OCI-LY7 (cell line): Measurements from ENCODE around the gene FBXW7. TPM values are rescaled to one million over a fixed set of nuclear protein-coding genes. Genes with fewer than 3 reads are reported as not detected.

Experiments used
- BruUV-seq: library from RNA; stranded (reverse); fragments of 400-500 nt; replicated peaks from 2 replicates; lab custom pipeline; 2021; lab: Mats Ljungman, UMichigan
- CTCF ChIA-PET: fragments of 300-600 bp; sonication (Branson Sonifier 250); formaldehyde crosslinking; loops from one replicate; lab custom pipeline; 2022; ENCODE audit warnings: antibody characterized with exemption; ENCODE audit not compliant: unreplicated experiment; lab: Charles Lee
- POLR2A ChIA-PET: fragments of 300-600 bp; sonication (Branson Sonifier 250); formaldehyde crosslinking; loops from one replicate; lab custom pipeline; 2022; ENCODE audit warnings: antibody characterized with exemption; lab: Charles Lee
- DNase-seq: peaks from one replicate; pipeline ENCODE4 v3.0.0-alpha.2; 2015; ENCODE audit warnings: low spot score
- H2AFZ ChIP-seq: fragments of 200-600 bp; sonication (generic), shearing (Covaris generic); 2 replicates; pipeline ENCODE4 v1.6.1; 2014; ENCODE audit warnings: mild to moderate bottlenecking, antibody characterized with exemption, low read length, moderate library complexity
- H3K27ac ChIP-seq: fragments of 200-600 bp; sonication (generic); 2 replicates; pipeline ENCODE4 v1.5.1; 2014; ENCODE audit warnings: mixed run types, low read depth, mild to moderate bottlenecking, moderate library complexity, low read length, inconsistent platforms; ENCODE audit not compliant: poor library complexity, severe bottlenecking
- H3K36me3 ChIP-seq: fragments of 200-600 bp; sonication (generic); 2 replicates; pipeline ENCODE4 v1.6.1; 2014; ENCODE audit warnings: mild to moderate bottlenecking, antibody characterized with exemption, low read length, moderate library complexity, mixed read lengths; ENCODE audit not compliant: insufficient read depth
- H3K4me1 ChIP-seq: fragments of 200-600 bp; sonication (generic); 2 replicates; pipeline ENCODE4 v1.5.1; 2014; ENCODE audit warnings: mild to moderate bottlenecking, low read length; ENCODE audit not compliant: insufficient read depth, poor library complexity, severe bottlenecking
- H3K4me2 ChIP-seq: fragments of 200-600 bp; sonication (generic); 2 replicates; pipeline ENCODE4 v1.6.1; 2014; ENCODE audit warnings: mild to moderate bottlenecking, low read length
- H3K4me3 ChIP-seq: fragments of 200-600 bp; sonication (generic); 2 replicates; pipeline ENCODE4 v1.5.1; 2014; ENCODE audit warnings: mild to moderate bottlenecking, low read depth, low read length; ENCODE audit not compliant: poor library complexity, severe bottlenecking
- H3K79me2 ChIP-seq: fragments of 200-600 bp; sonication (generic); 2 replicates; pipeline ENCODE4 v1.6.1; 2016; ENCODE audit warnings: low read depth, mild to moderate bottlenecking, low read length, moderate library complexity, mixed read lengths; ENCODE audit not compliant: insufficient read depth
- H3K9me2 ChIP-seq: fragments of 200-600 bp; sonication (generic); 2 replicates; pipeline ENCODE4 v1.6.1; 2016; ENCODE audit warnings: mild to moderate bottlenecking, low read length, mixed read lengths; ENCODE audit not compliant: insufficient read depth
- H3K9me3 ChIP-seq: fragments of 200-600 bp; sonication (generic); 2 replicates; pipeline ENCODE4 v1.6.1; 2014; ENCODE audit warnings: mild to moderate bottlenecking, mixed run types, low read length, mixed read lengths
- H4K20me1 ChIP-seq: fragments of 200-600 bp; sonication (generic); 2 replicates; pipeline ENCODE4 v1.6.1; 2014; ENCODE audit warnings: mild to moderate bottlenecking, antibody characterized with exemption, low read length, moderate library complexity, mixed read lengths; ENCODE audit not compliant: insufficient read depth
- EZH2phosphoT487 ChIP-seq: fragments of 200-600 bp; sonication (generic); IDR thresholded peaks from 2 replicates; pipeline ENCODE4 v1.6.1; 2018; ENCODE audit warnings: low read depth, borderline replicate concordance, mild to moderate bottlenecking, mixed run types, antibody characterized with exemption, low read length, moderate library complexity, mixed read lengths
- intact Hi-C: fragments of 100-400 bp; cut with micrococcal nuclease; formaldehyde crosslinking; loops from one replicate; pipeline ENCODE4 v1.10.0; 2022; ENCODE audit not compliant: unreplicated experiment
- total RNA-seq, 2 experiments: library from RNA; depleted of rRNA in 1 of 2; stranded (reverse); fragments of >200 nt in 1 of 2; shearing (Covaris generic) in 1 of 2; gene quantifications; 2 replicates each; pipeline ENCODE4 v1.2.3, GENCODE V29; 2014 to 2022
- TF ChIP-seq, protein P1 (sequence below): fragments of 200-600 bp; sonication (generic); conservative IDR thresholded peaks from 2 replicates; pipeline ENCODE4 v1.5.1; 2014; ENCODE audit warnings: mild to moderate bottlenecking, antibody characterized with exemption, low read length, moderate library complexity, mixed read lengths

FBXW7 gene
- total RNA-seq, 2 experiments from 2014 or later: 58.8 to 102 TPM

GRCh38 chr4:152331042-152331441, 204.8 kb downstream of the FBXW7 start:
- intact Hi-C loops: no loop called here
- H3K36me3 ChIP-seq: peaks cover 52% of the 10 kb centered on the region
- TF ChIP-seq EZH2phosphoT487: no peak
- TF ChIP-seq, protein P1, sequence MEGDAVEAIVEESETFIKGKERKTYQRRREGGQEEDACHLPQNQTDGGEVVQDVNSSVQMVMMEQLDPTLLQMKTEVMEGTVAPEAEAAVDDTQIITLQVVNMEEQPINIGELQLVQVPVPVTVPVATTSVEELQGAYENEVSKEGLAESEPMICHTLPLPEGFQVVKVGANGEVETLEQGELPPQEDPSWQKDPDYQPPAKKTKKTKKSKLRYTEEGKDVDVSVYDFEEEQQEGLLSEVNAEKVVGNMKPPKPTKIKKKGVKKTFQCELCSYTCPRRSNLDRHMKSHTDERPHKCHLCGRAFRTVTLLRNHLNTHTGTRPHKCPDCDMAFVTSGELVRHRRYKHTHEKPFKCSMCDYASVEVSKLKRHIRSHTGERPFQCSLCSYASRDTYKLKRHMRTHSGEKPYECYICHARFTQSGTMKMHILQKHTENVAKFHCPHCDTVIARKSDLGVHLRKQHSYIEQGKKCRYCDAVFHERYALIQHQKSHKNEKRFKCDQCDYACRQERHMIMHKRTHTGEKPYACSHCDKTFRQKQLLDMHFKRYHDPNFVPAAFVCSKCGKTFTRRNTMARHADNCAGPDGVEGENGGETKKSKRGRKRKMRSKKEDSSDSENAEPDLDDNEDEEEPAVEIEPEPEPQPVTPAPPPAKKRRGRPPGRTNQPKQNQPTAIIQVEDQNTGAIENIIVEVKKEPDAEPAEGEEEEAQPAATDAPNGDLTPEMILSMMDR: no peak
- H2AFZ ChIP-seq: no peak overlapping the region
- no peaks in the 10 kb centered on the region for H3K4me1 ChIP-seq
- no peaks in the 10 kb centered on the region for H4K20me1 ChIP-seq
- H3K79me2 ChIP-seq: no peaks in the 10 kb centered on the region
- H3K4me2 ChIP-seq: no peak overlapping the region
- no peak overlapping the region for H3K27ac ChIP-seq
- no peak for DNase-seq
- H3K9me3 ChIP-seq: no peaks in the 10 kb centered on the region
- CTCF ChIA-PET: no interaction called here
- BruUV-seq: no TSS peak
- POLR2A ChIA-PET: no interaction called here
- H3K9me2 ChIP-seq: no peaks in the 10 kb centered on the region
- H3K4me3 ChIP-seq: no peak overlapping the region

- DNase-seq: no peak
- ChIA-PET POLR2A (interaction anchor here (0.6 to 1.0 kb wide), 2 partner anchors 333 to 471 kb away, joined by 3 read pairs; no protein-coding TSS in a partner anchor), CTCF (no interaction called here)
- no TSS peak for BruUV-seq
- Histone ChIP-seq H3K4me3 (no peak overlapping the region), H2AFZ (no peak overlapping the region), H3K27ac (no peak overlapping the region), H3K4me2 (no peak overlapping the region), H3K36me3 (peaks cover 70% of the 10 kb centered on the region), H3K9me2 (no peaks in the 10 kb centered on the region), H3K79me2 (no peaks in the 10 kb centered on the region), H3K4me1 (no peaks in the 10 kb centered on the region), H3K9me3 (no peaks in the 10 kb centered on the region), H4K20me1 (no peaks in the 10 kb centered on the region)
- intact Hi-C loops: no loop called here
- TF ChIP-seq, protein P1: no peak
- no peak for TF ChIP-seq EZH2phosphoT487
These were observed 207.3 kb downstream of the FBXW7 start for GRCh38 chr4:152328582-152328981.

DNA sequence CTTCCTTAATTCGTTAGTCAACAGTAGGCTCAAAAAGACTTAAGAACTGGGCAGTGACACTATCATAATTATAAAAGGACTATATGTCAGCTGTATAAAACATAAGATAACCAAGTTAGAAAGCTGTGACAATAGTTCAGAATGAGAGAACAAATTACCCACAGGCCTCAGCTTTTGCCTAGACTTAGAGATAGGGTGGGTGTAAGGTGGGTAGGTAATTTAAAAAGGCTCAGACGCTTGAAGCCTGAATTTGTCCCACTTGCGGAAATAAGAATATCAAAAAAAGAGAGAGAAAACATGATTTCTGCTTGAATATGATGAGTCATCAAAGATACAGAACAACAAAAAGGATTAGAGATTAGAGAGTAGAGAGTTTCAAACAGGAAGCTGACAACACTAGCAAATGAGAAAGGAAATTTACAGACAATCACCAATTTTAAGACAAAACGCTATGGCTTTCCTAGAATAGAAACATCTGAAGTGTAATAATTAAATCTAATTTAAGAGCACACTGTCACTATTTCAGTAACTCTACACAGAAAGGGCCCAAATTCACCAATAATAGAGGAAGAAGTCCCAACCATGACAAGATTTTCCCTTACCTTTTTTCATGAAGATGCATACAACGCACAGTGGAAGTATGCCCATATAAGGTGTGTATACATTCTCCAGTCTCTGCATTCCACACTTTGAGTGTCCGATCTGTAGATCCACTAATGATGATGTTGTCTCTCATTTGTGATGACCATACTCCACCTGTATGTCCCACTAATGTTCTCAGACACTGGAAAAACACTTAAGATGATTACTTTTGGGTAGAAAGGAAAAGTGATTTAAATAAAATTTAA, 208.1 kb downstream of the FBXW7 start:
- Histone ChIP-seq H3K79me2 (no peaks in the 10 kb centered on the region), H3K27ac (no peak overlapping the region), H3K4me3 (no peak overlapping the region), H3K4me2 (no peak overlapping the region), H3K9me3 (no peaks in the 10 kb centered on the region), H3K9me2 (no peaks in the 10 kb centered on the region), H3K4me1 (no peaks in the 10 kb centered on the region), H3K36me3 (peaks cover 78% of the 10 kb centered on the region), H4K20me1 (no peaks in the 10 kb centered on the region), H2AFZ (no peak overlapping the region)
- ChIA-PET POLR2A (no interaction called here), CTCF (no interaction called here)
- TF ChIP-seq, protein P1: no peak
- no peak for TF ChIP-seq EZH2phosphoT487
- BruUV-seq: no TSS peak
- intact Hi-C loops: no loop called here
- DNase-seq: no peak
